ENCODE measurements around the gene HSD17B7. TPM values are rescaled to one million over a fixed set of nuclear protein-coding genes. Genes with fewer than 3 reads are reported as not detected.
"Not testable (repeated sequence)": the region's sequence is repeated elsewhere in the genome, so short reads cannot be mapped to it uniquely, and the experiment has no call there.

HSD17B7 gene, protein sequence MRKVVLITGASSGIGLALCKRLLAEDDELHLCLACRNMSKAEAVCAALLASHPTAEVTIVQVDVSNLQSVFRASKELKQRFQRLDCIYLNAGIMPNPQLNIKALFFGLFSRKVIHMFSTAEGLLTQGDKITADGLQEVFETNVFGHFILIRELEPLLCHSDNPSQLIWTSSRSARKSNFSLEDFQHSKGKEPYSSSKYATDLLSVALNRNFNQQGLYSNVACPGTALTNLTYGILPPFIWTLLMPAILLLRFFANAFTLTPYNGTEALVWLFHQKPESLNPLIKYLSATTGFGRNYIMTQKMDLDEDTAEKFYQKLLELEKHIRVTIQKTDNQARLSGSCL
- total RNA-seq = 35.2 and 38.6 TPM in 2 replicates

DNA sequence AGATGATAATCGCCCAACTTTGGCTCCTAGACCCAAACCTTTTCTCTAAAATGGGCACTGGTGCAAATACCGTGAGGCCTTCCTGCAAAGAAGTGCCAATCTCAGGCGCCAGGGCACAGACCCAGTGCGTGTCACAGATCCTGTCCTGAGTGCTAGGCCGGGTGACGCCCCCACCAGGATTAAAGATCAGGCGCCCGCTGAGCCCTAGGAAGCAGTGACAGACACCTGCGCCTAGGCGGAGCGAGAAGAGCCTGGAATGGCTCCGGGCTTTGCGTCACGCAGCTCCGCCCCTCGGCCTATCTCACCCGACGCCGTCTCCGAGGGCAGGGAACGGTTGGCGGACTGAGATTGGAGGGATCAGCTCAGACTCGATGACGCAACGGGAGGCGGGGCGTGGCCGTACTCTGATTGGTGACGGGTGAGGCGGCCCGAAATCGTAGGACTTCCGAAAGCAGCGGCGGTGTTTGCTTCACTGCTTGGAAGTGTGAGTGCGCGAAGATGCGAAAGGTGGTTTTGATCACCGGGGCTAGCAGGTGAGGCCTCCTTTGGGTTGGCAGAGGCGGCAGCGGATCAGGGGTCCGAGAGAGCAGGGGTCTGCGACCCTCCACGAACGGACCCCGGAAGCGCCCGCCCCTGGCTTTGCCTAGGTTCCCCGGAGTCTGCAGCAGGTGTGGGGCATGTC is at the start of gene HSD17B7:
Gene HSD17B7 (plus strand): TSS at position 400 of the 682 bp plus-strand sequence. CDS start 99 bp downstream, at position 499.
- H3K27me3 Mint-ChIP-seq (ENCODE audit: low read depth); H3K4me1 Mint-ChIP-seq (ENCODE audit: low read depth); H3K9me3 Mint-ChIP-seq: not testable (repeated sequence)
- Mint-ChIP-seq H3K36me3 (ENCODE audit: low read depth) (peaks cover 14% of the 10 kb centered on the region), H3K4me3 (ENCODE audit: low read depth) (peak within 1 kb of the TSS; percentile 90), H3K27ac (peak within 1 kb of the TSS; percentile 94)
- peak; percentile 78 for DNase-seq (ENCODE audit: low spot score)
- intact Hi-C loops (cut with micrococcal nuclease) = loop anchor here (10.0 kb wide), 1 partner anchor 176 kb away; no protein-coding TSS in a partner anchor

DNA sequence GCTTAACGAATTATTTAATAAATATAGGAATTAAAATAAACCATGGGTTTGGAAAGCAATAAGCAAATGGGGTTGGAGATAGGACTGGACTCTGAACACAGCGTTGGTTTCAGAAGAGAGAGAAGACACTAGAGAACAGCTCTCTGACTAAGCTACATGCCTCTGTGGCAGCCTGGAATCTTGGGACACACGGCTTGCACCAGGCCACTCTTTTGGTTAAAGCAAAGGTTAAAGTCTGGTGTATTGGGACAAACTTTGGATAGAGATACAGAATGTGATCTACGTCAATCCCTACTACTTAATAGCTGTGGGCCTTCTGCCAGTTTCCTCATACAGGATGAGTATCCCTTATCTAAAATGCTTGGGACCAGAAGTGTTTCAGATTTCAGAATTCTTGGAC is 49.7 kb upstream of the HSD17B7 start:
- H3K27ac Mint-ChIP-seq = no peak overlapping the region
- H3K36me3 Mint-ChIP-seq (ENCODE audit: low read depth) = no peaks in the 10 kb centered on the region
- DNase-seq (ENCODE audit: low spot score) = no peak

DNA sequence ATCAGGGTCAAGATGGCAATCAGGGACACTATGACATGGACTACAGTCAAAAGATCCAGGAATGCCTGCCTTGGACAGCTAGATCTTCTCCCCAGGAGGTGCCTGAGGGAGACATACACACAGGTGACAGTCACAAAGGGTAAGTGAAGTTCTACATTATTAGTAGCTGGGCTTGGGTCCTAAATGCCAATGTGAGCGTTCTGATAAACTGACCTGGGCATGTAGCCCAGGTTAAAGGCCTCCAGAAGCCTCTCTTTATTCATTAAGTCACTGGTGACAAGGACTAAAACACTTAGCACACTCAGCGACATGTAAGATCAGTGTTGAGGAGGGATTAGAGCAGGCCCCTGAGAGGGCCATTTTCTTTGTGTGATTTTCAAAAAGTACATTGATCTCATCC is 48.9 kb upstream of the HSD17B7 start:
- no peak for DNase-seq (ENCODE audit: low spot score)
- Mint-ChIP-seq H3K4me1 (ENCODE audit: low read depth) (no peaks in the 10 kb centered on the region), H3K4me3 (ENCODE audit: low read depth) (no peak overlapping the region), H3K27ac (no peak overlapping the region), H3K27me3 (ENCODE audit: low read depth) (peaks cover 3% of the 10 kb centered on the region), H3K36me3 (ENCODE audit: low read depth) (no peaks in the 10 kb centered on the region), H3K9me3 (no peaks in the 10 kb centered on the region)
- intact Hi-C loops (cut with micrococcal nuclease) = no loop called here

More for the DNA sequence above, 49.7 kb upstream of the HSD17B7 start:
- H3K4me3 Mint-ChIP-seq (ENCODE audit: low read depth) = no peak overlapping the region
- H3K4me1 Mint-ChIP-seq (ENCODE audit: low read depth) = no peaks in the 10 kb centered on the region
- no peaks in the 10 kb centered on the region for H3K9me3 Mint-ChIP-seq
- intact Hi-C loops (cut with micrococcal nuclease) = no loop called here
- peaks cover 3% of the 10 kb centered on the region for H3K27me3 Mint-ChIP-seq (ENCODE audit: low read depth)

DNA sequence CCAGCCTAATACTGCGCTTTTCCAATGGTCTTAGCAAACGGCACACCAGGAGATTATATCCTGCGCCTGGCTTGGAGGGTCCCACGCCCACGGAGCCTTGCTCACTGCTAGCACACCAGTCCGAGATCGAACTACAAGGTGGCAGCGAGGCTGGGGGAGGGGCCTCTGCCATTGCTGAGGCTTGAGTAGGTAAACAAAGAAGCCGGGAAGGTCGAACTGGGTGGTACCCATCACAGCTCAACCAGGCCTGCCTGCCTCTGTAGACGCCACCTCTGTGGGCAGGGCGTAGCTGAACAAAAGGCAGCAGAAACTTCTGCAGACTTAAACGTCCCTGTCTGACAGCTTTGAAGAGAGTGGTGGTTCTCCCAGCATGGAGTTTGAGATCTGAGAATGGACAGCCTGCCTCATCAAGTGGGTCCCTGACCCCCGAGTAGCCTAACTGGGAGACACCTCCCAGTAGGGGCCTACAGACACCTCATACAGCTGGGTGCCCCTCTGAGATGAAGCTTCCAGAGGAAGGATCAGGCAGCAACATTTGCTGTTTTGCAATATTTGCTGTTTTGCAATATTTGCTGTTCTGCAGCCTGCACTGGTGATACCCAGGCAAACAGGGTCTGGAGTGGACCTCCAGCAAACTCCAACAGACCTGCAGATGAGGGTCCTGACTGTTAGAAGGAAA is 44.1 kb upstream of the HSD17B7 start:
- H3K4me1 Mint-ChIP-seq (ENCODE audit: low read depth); H3K4me3 Mint-ChIP-seq (ENCODE audit: low read depth); H3K27me3 Mint-ChIP-seq (ENCODE audit: low read depth); intact Hi-C loops (cut with micrococcal nuclease); H3K27ac Mint-ChIP-seq; H3K36me3 Mint-ChIP-seq (ENCODE audit: low read depth); H3K9me3 Mint-ChIP-seq; DNase-seq (ENCODE audit: low spot score): not testable (repeated sequence)

DNA sequence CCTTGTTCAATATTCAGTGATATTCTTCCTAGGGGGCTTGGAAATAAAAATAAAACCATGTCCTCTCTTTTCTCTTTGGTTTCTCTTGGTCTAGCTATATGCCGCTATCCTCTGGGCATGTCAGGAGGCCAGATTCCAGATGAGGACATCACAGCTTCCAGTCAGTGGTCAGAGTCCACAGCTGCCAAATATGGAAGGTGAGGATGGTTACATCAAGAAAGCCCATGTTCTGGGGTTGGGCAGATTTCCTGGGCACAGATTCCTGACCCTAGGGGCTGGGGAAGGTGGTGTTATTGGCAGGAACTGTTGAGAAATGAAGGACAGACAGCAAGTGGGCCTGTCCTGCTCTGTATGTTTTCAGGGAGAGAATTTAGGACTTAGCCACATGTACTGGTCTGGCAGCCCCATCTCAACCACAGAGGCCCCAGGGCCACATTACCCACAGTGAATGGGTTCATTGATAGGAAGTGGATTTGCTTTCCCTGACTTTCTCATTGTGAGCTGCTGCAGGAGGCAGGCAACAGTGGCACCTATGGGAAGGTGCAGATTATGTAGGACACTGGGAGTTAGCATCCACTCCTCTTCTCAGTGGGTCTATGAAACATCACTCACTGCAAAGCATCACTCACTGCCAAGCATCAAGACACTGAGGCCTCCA is 37.4 kb upstream of the HSD17B7 start:
- Mint-ChIP-seq H3K27ac (no peak overlapping the region), H3K27me3 (ENCODE audit: low read depth) (no peaks in the 10 kb centered on the region), H3K4me3 (ENCODE audit: low read depth) (no peak overlapping the region), H3K4me1 (ENCODE audit: low read depth) (no peaks in the 10 kb centered on the region), H3K36me3 (ENCODE audit: low read depth) (no peaks in the 10 kb centered on the region), H3K9me3 (no peaks in the 10 kb centered on the region)
- intact Hi-C loops (cut with micrococcal nuclease) = no loop called here
- DNase-seq (ENCODE audit: low spot score) = no peak

DNA sequence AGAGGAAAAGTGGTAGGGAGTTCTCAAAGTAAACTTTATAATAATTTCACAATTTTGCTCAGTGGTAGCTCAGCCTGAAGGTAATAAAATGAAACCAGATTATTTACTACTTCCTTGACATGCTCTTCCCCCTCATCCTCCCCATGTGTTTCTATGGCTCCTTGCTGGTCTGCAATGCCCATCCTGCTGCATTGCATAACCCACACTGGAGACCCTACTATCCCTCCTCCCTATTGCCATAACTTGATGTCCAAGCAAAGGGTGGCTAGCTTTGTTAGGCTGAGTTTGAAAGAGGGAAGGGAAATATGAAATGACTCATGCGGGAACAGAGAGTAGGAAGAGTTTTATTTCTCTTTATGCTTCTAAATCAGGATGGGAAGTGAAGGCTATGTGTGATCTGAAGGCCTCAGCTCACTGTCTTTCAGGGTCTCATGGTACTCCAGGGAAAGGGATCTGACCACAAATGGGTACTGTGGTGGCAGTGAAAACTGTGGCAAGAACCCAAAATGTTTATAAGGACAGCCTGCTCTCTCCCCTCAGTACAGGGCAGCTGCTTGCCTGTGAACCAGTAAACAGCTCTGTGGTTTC is 36.4 kb upstream of the HSD17B7 start:
- no peak overlapping the region for H3K27ac Mint-ChIP-seq
- no peak for DNase-seq (ENCODE audit: low spot score)
- H3K27me3 Mint-ChIP-seq (ENCODE audit: low read depth) = no peaks in the 10 kb centered on the region
- H3K4me1 Mint-ChIP-seq (ENCODE audit: low read depth) = no peaks in the 10 kb centered on the region
- H3K9me3 Mint-ChIP-seq = no peaks in the 10 kb centered on the region
- H3K4me3 Mint-ChIP-seq (ENCODE audit: low read depth) = no peak overlapping the region
- no peaks in the 10 kb centered on the region for H3K36me3 Mint-ChIP-seq (ENCODE audit: low read depth)
- intact Hi-C loops (cut with micrococcal nuclease) = no loop called here

DNA sequence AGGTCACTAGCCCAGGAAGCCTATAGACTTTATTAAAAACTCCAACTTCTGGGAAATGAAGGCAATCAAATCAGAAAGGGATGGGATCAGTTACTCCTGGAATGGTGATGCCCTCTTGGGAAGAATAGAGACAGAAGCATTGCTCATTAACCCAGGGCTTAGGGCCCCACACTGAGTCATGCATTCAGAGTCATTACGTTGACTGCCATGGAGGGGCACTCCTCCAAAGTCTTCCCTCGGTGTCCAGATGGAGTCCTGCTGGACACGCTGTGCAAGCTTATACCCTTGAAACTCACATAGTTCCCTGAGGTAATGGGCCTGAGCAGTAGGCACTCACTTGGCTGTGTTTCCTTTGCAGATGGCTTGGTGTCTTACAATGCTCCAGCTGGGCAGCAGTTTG is 35.2 kb upstream of the HSD17B7 start:
- intact Hi-C loops (cut with micrococcal nuclease) = no loop called here
- Mint-ChIP-seq H3K4me3 (ENCODE audit: low read depth) (no peak overlapping the region), H3K27ac (no peak overlapping the region), H3K4me1 (ENCODE audit: low read depth) (no peaks in the 10 kb centered on the region), H3K27me3 (ENCODE audit: low read depth) (peaks cover 2% of the 10 kb centered on the region), H3K9me3 (no peaks in the 10 kb centered on the region), H3K36me3 (ENCODE audit: low read depth) (no peaks in the 10 kb centered on the region)
- no peak for DNase-seq (ENCODE audit: low spot score)

DNA sequence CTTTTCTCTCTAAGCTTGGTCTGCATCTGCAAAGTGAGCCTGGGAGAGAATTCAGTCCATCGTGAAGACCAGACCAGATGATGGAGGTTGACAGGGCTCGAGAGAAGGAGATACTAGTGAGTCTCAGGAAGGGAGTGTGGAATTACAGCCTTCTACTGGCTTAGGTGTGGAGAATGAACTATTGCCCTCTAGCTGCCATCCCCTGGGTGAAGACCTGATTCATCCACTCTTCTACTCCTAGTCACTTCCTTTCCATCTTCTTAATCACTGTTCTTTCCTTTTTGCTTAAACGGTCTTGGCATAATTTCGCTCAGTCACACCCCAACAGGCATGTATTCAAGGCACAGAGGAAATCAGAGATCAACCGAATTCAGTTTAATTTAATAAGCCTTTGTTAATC is 34.0 kb upstream of the HSD17B7 start:
- DNase-seq (ENCODE audit: low spot score) = no peak
- Mint-ChIP-seq H3K9me3 (no peaks in the 10 kb centered on the region), H3K4me1 (ENCODE audit: low read depth) (no peaks in the 10 kb centered on the region), H3K27ac (no peak overlapping the region), H3K36me3 (ENCODE audit: low read depth) (no peaks in the 10 kb centered on the region), H3K27me3 (ENCODE audit: low read depth) (peaks cover 2% of the 10 kb centered on the region), H3K4me3 (ENCODE audit: low read depth) (no peak overlapping the region)
- intact Hi-C loops (cut with micrococcal nuclease) = no loop called here

DNA sequence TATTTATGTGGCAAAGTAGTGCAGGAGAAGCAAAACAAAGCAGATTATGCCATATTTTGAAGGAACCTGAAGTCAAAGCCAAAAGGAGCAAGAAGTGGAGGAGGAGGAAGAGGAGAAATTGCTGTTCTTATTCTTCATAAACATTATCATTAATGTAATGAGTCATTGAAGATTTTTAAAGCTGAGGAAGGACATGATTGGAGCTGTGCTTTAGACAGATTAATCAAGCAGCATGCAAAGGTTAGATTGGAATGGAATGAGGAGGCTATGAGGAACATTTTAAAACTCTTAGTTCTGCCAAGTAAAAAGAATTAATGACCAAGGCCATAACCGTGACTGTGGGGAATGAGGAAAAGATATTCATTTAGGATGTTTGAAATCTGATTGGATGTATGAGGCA is 33.0 kb upstream of the HSD17B7 start:
- Mint-ChIP-seq H3K4me3 (ENCODE audit: low read depth) (no peak overlapping the region), H3K27ac (no peak overlapping the region)
- intact Hi-C loops (cut with micrococcal nuclease) = no loop called here

DNA sequence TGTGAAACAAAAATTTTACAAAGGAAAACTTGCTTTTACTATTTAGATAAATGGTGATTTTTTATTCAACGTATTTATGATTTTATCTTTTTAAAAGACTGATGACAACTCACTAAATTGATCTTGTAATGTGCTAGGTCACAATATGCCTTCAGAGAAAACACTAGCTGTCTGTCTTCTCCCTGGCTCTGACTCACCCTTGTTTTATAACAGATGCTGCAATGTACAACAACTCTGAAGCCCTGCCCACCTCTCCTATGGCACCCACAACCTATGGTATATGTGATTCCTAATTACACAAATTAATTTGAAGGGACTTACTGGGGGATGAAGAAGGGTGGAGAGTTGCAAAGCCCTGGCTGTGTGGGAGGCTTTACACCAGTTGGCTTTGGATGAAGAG is 24.7 kb upstream of the HSD17B7 start:
- H3K4me1 Mint-ChIP-seq (ENCODE audit: low read depth) = no peaks in the 10 kb centered on the region
- H3K27ac Mint-ChIP-seq = no peak overlapping the region
- H3K27me3 Mint-ChIP-seq (ENCODE audit: low read depth) = peaks cover 20% of the 10 kb centered on the region
- no peak for DNase-seq (ENCODE audit: low spot score)
- H3K36me3 Mint-ChIP-seq (ENCODE audit: low read depth) = no peaks in the 10 kb centered on the region
- no peaks in the 10 kb centered on the region for H3K9me3 Mint-ChIP-seq
- intact Hi-C loops (cut with micrococcal nuclease) = no loop called here
- no peak overlapping the region for H3K4me3 Mint-ChIP-seq (ENCODE audit: low read depth)

More for the DNA sequence above, 33.0 kb upstream of the HSD17B7 start:
- H3K36me3 Mint-ChIP-seq (ENCODE audit: low read depth) = no peaks in the 10 kb centered on the region
- H3K4me1 Mint-ChIP-seq (ENCODE audit: low read depth) = no peaks in the 10 kb centered on the region
- peaks cover 2% of the 10 kb centered on the region for H3K27me3 Mint-ChIP-seq (ENCODE audit: low read depth)
- H3K9me3 Mint-ChIP-seq = no peaks in the 10 kb centered on the region
- no peak for DNase-seq (ENCODE audit: low spot score)

DNA sequence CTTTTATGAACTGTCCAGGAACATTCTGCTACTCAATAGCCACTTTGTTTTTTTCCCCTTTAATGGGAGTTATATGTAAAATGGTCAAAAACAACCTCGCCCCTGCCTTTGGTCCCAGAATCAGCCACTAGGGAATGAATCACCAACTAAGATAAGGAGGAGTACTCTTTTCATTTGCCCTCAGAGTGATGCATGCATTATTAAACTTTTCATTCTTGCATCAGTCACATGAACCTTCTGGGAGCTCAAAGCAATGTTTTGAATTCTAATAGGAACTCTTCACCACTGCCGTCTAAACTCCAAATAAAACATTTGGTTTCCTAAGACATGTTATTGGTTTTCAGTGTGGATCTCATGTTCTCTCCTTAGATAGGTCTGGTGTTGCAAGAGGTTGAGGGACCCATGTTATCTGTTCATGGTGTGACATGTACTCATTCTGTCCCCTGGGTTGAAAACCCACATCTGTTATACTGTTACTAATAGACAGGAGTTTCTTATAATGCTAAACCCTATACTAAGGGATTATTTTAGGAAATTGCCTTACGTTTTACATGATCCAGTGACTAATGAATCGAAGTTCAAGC is 17.8 kb upstream of the HSD17B7 start:
- Mint-ChIP-seq H3K4me3 (ENCODE audit: low read depth) (no peak overlapping the region), H3K36me3 (ENCODE audit: low read depth) (no peaks in the 10 kb centered on the region), H3K27me3 (ENCODE audit: low read depth) (peaks cover 31% of the 10 kb centered on the region), H3K9me3 (no peaks in the 10 kb centered on the region), H3K4me1 (ENCODE audit: low read depth) (no peaks in the 10 kb centered on the region), H3K27ac (no peak overlapping the region)
- DNase-seq (ENCODE audit: low spot score) = no peak
- intact Hi-C loops (cut with micrococcal nuclease) = no loop called here

DNA sequence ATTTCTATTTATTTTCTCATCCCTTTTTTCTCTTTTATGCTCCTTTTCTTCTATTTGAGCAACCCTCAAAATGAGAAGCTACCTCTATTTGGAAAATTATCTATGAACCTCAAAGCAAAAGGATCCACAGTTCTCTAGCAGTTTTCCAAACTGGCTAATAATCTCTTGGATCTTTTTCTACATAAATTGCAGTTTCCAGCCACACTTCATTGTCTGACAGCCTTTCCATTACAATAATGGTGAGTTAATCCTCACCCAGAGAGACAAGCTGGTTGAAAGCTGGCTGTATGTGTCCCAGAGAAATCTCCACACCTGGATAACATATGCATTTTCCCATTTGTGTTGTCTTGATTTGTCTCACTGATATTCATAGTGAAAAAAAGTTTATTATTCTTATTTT is 16.5 kb upstream of the HSD17B7 start:
- Mint-ChIP-seq H3K36me3 (ENCODE audit: low read depth) (no peaks in the 10 kb centered on the region), H3K4me1 (ENCODE audit: low read depth) (no peaks in the 10 kb centered on the region), H3K4me3 (ENCODE audit: low read depth) (no peak overlapping the region), H3K27me3 (ENCODE audit: low read depth) (peaks cover 35% of the 10 kb centered on the region), H3K27ac (no peak overlapping the region), H3K9me3 (no peaks in the 10 kb centered on the region)
- DNase-seq (ENCODE audit: low spot score) = no peak
- intact Hi-C loops (cut with micrococcal nuclease) = no loop called here
